Fibroblast of lung (primary cell): ENCODE data around the gene GMFB. TPM values are rescaled to one million over a fixed set of nuclear protein-coding genes. Genes with fewer than 3 reads are reported as not detected.
A peak's percentile ranks its signal among the peaks of the same experiment; 100 is the strongest.

Experiments used
- DNase-seq, 2 donors: peaks; one replicate each; pipeline versions ENCODE4 v3.0.0 to v3.0.0-alpha.2; 2010; ENCODE audit warnings: low read depth in 2 of 2
- H2AFZ ChIP-seq: 2 replicates; pipeline ENCODE4 v1.5.1; 2012; ENCODE audit warnings: low read length, control low read depth, inconsistent platforms
- H3K27ac ChIP-seq: 2 replicates; pipeline ENCODE4 v1.5.1; 2011; ENCODE audit warnings: low read length, control low read depth; ENCODE audit not compliant: insufficient read depth
- H3K27me3 ChIP-seq: 2 replicates; pipeline ENCODE4 v1.5.1; 2011; ENCODE audit warnings: mild to moderate bottlenecking, low read length; ENCODE audit not compliant: control insufficient read depth, insufficient read depth
- H3K36me3 ChIP-seq: 2 replicates; pipeline ENCODE4 v1.5.1; 2011; ENCODE audit warnings: low read length; ENCODE audit not compliant: control insufficient read depth, insufficient read depth
- H3K4me1 ChIP-seq: 2 replicates; pipeline ENCODE4 v1.5.1; 2011; ENCODE audit warnings: low read length; ENCODE audit not compliant: control insufficient read depth, insufficient read depth; ENCODE audit errors: extremely low read depth
- H3K4me2 ChIP-seq: 2 replicates; pipeline ENCODE4 v1.5.1; 2011; ENCODE audit warnings: low read length, control low read depth; ENCODE audit not compliant: insufficient read depth; ENCODE audit errors: extremely low read depth
- H3K4me3 ChIP-seq, 4 experiments: fragments of 200-600 bp in 1 of 4; sonication (generic) in 1 of 4; replicated peaks in 1 of 4; 2 replicates each; pipeline ENCODE4 v1.5.1; 2011 to 2016; ENCODE audit warnings: low read length in 4 of 4, low read depth in 3 of 4, mild to moderate bottlenecking in 3 of 4, control low read depth in 2 of 4, inconsistent platforms in 1 of 4, mixed read lengths in 1 of 4; ENCODE audit not compliant: insufficient read depth in 1 of 4; ENCODE audit errors: control extremely low read depth in 1 of 4
- H3K79me2 ChIP-seq: 2 replicates; pipeline ENCODE4 v1.5.1; 2012; ENCODE audit warnings: mild to moderate bottlenecking, low read length, inconsistent platforms; ENCODE audit not compliant: control insufficient read depth, insufficient read depth
- H3K9ac ChIP-seq: 2 replicates; pipeline ENCODE4 v1.5.1; 2011; ENCODE audit warnings: mild to moderate bottlenecking, low read length, control low read depth; ENCODE audit not compliant: insufficient read depth
- H3K9me3 ChIP-seq: 2 replicates; pipeline ENCODE4 v1.5.1; 2012; ENCODE audit warnings: low read depth, low read length; ENCODE audit not compliant: control insufficient read depth, insufficient read depth
- H4K20me1 ChIP-seq: 2 replicates; pipeline ENCODE4 v1.5.1; 2011; ENCODE audit warnings: low read length; ENCODE audit not compliant: control insufficient read depth, insufficient read depth; ENCODE audit errors: extremely low read depth
- CTCF ChIP-seq, 2 donors: IDR thresholded peaks in 1 of 2; conservative IDR thresholded peaks in 1 of 2; 1 replicate in 1 of 2; 2 replicates in 1 of 2; pipeline ENCODE4 v1.5.1; 2011 to 2012; ENCODE audit warnings: low read length in 2 of 2, control low read depth in 1 of 2, inconsistent platforms in 1 of 2, low read depth in 1 of 2, mild to moderate bottlenecking in 1 of 2
- EZH2 ChIP-seq: IDR thresholded peaks from 2 replicates; pipeline ENCODE4 v1.5.1; 2012; ENCODE audit warnings: low read length, control low read depth, mild to moderate bottlenecking; ENCODE audit errors: missing control alignments
- polyA plus RNA-seq, 2 donors: library from polyadenylated mRNA; depleted of rRNA in 1 of 2; stranded (reverse) in 1 of 2; unstranded in 1 of 2; fragments of >200 nt; gene quantifications; 2 replicates each; pipeline ENCODE4 v1.2.1, GENCODE V29; 2011 to 2012; ENCODE audit warnings: missing spikeins in 1 of 2
- total RNA-seq: library from RNA; depleted of rRNA; stranded (reverse); fragments of >200 nt; gene quantifications from 2 replicates; pipeline ENCODE4 v1.2.1, GENCODE V29; 2014

GMFB gene
- total and polyA plus RNA-seq, 2 donors (not counting 1 experiment from before 2014, with no cell fraction given): 69.2 to 85.5 TPM

DNA sequence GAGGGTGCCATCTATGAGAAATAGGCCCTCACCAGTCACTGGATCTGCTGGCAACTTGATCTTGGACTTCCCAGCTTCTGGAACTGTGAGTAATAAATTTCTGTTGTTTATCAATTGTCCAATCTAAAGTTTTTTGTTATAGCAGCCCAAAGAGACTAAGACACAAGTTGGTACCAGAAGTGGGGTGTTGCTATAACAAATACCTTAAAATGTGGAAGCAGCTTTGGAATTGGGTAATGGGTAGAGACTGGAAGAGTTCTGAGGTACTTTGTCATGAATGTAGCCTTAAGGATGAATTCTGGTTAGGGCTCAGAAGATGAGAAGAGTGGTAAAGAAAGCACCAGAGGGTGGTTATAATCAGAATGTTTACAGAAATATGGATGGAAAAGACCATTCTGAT, 21.5 kb downstream of the GMFB start:
- no peak overlapping the region for H3K9ac ChIP-seq
- no peak overlapping the region for H3K4me3 ChIP-seq
- H4K20me1 ChIP-seq: no peaks in the 10 kb centered on the region
- H3K9me3 ChIP-seq: no peaks in the 10 kb centered on the region
- no peak for TF ChIP-seq EZH2
- no peak for TF ChIP-seq CTCF (conservative IDR thresholded peaks at IDR 0.05 in 1 of 2, IDR thresholded peaks at IDR 0.05 in 1 of 2; ENCODE audit: low read depth in 1 of 2, low read length in 2 of 2)
- H3K27me3 ChIP-seq: no peaks in the 10 kb centered on the region
- DNase-seq: no peak
- no peak overlapping the region for H3K4me2 ChIP-seq
- no peaks in the 10 kb centered on the region for H3K79me2 ChIP-seq
- no peak overlapping the region for H2AFZ ChIP-seq
- H3K4me1 ChIP-seq: no peaks in the 10 kb centered on the region
- H3K27ac ChIP-seq: no peak overlapping the region
- no peaks in the 10 kb centered on the region for H3K36me3 ChIP-seq

DNA sequence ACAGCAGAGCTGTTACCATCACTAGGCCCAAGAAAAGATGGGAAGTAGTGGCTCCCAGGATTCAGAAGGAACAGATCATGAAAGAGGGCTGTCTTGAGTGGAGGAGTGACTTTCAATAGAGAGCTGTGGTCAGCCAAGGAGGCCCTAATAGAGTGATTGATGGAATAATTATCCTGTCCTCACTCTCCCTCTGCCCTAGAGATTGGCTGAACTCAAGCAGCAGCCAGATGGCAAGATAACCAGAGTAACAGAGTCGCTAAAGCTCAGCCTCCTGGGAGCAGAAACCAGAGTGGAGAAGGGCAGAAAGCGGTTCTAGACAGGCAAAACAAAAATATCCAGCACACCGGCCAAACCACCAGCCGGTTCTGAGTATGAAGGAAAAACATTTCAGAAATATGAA, 23.1 kb downstream of the GMFB start:
- Histone ChIP-seq H3K9ac (no peak overlapping the region), H3K36me3 (no peaks in the 10 kb centered on the region), H3K27me3 (no peaks in the 10 kb centered on the region), H3K4me1 (no peaks in the 10 kb centered on the region), H3K4me3 (no peak overlapping the region), H3K27ac (no peak overlapping the region), H3K9me3 (no peaks in the 10 kb centered on the region), H3K4me2 (no peak overlapping the region), H3K79me2 (no peaks in the 10 kb centered on the region), H2AFZ (no peak overlapping the region), H4K20me1 (no peaks in the 10 kb centered on the region)
- no peak for DNase-seq
- no peak for TF ChIP-seq CTCF (conservative IDR thresholded peaks at IDR 0.05 in 1 of 2, IDR thresholded peaks at IDR 0.05 in 1 of 2; ENCODE audit: low read depth in 1 of 2, low read length in 2 of 2)

DNA sequence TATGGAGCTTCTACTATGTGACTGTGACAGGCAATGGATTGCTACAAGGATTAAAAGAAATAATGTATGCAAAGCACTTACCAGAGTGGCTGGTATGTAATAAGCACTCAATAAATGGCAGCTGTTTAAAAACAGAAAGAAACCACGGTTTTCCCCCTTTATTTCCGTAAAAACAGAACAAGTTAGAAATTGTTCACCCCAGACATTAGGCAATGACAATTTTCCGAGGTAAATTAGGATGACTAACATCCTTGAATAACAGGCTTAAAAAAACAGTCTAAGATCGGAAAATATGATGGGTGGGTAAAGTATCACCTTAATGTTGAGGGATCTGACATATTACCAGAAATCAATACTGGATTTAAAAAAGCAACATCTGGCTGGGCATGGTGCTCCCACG, 26.7 kb downstream of the GMFB start:
- no peaks in the 10 kb centered on the region for H3K79me2 ChIP-seq
- no peak overlapping the region for H3K4me3 ChIP-seq
- TF ChIP-seq EZH2 (no peak), CTCF (conservative IDR thresholded peaks at IDR 0.05 in 1 of 2, IDR thresholded peaks at IDR 0.05 in 1 of 2; ENCODE audit: low read depth in 1 of 2, low read length in 2 of 2) (no peak)
- no peaks in the 10 kb centered on the region for H4K20me1 ChIP-seq
- H3K27ac ChIP-seq: no peak overlapping the region
- H2AFZ ChIP-seq: no peak overlapping the region
- H3K27me3 ChIP-seq: no peaks in the 10 kb centered on the region
- no peak overlapping the region for H3K9ac ChIP-seq
- peak in 1 of 2 donors; percentile 12 for DNase-seq
- no peaks in the 10 kb centered on the region for H3K36me3 ChIP-seq
- no peak overlapping the region for H3K4me2 ChIP-seq
- no peaks in the 10 kb centered on the region for H3K4me1 ChIP-seq
- H3K9me3 ChIP-seq: no peaks in the 10 kb centered on the region
